GM11168 (cell line): Measurements from ENCODE around the gene FBXW11.
"Not testable (repeated sequence)": the region's sequence is repeated elsewhere in the genome, so short reads cannot be mapped to it uniquely, and the experiment has no call there.

Experiments
- in situ Hi-C: fragments of 300-500 bp; cut with MboI; formaldehyde crosslinking; loops from one replicate; pipeline ENCODE4 v1.12.0; 2022; ENCODE audit warnings: low sequenced_read_pairs; ENCODE audit not compliant: unreplicated experiment

Gene FBXW11

GRCh38 chr5:171989946-171990712 is 16.3 kb downstream of the FBXW11 start:
- in situ Hi-C loops = no loop called here

GRCh38 chr5:171989276-171989675 is 17.2 kb downstream of the FBXW11 start:
- in situ Hi-C loops = no loop called here

- in situ Hi-C loops = no loop called here
Measured at GRCh38 chr5:171986772-171987171, 19.7 kb downstream of the FBXW11 start.

GRCh38 chr5:171984748-171985419 is 21.6 kb downstream of the FBXW11 start:
- in situ Hi-C loops = no loop called here

DNA sequence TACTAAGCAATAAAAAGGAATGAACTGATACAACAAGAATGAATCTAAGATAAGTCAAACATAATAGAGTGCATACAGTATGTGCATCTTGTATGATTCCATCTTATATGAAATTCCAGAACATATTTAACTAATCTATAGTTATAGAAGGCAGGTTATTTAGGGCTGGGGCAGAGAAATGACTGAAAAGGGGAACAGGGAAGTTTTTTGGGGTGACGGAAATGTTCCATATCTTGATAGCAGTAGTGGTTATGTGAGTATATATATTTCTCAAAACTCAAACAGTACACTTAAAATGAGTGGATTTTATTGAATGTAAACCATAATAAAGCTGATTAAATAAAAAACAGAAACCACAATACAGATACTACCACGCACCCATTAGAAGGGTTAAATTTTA is 24.6 kb downstream of the FBXW11 start:
- in situ Hi-C loops = no loop called here

DNA sequence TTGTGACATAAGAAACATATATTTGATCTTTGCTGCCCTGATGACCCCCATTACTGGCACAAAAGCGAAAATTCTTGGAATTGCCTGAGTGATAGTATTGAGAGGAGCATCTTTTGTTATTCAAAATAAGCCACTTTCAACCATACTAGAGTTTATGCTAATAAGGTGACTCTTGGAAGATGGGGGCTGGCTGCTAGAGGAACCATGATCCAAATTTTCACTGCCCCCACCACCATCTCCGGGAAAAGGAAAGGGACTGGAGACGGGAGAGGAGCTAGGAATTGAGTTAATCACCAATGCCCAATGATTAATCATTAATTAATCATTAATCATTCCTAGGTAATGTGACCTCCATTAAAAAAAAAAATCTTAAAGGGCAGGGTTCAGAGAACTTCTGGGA is 25.6 kb downstream of the FBXW11 start:
- in situ Hi-C loops = no loop called here

GRCh38 chr5:171979606-171980005 is 26.8 kb downstream of the FBXW11 start:
- in situ Hi-C loops = no loop called here

DNA sequence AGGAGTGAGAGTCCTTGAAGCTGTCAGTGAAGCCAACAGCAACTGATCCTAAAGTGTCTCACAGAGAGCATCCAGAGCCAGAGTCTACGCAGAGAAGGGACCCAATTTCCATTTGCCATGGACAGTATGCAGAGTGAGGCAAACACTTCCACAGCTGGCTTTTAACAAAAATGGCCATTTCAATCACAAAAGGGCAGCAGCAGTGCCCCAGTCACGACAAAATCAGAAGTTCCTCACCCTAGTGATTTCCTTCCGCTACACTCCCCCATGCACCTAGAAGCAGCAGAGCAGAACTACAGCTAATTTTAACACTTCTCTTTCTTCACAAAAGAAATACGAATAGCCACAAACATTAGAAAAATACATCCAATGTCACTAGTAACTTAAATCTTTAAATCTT is 27.9 kb downstream of the FBXW11 start:
- in situ Hi-C loops = no loop called here

- in situ Hi-C loops = no loop called here
Measured at GRCh38 chr5:171978016-171978415, 28.4 kb downstream of the FBXW11 start.

DNA sequence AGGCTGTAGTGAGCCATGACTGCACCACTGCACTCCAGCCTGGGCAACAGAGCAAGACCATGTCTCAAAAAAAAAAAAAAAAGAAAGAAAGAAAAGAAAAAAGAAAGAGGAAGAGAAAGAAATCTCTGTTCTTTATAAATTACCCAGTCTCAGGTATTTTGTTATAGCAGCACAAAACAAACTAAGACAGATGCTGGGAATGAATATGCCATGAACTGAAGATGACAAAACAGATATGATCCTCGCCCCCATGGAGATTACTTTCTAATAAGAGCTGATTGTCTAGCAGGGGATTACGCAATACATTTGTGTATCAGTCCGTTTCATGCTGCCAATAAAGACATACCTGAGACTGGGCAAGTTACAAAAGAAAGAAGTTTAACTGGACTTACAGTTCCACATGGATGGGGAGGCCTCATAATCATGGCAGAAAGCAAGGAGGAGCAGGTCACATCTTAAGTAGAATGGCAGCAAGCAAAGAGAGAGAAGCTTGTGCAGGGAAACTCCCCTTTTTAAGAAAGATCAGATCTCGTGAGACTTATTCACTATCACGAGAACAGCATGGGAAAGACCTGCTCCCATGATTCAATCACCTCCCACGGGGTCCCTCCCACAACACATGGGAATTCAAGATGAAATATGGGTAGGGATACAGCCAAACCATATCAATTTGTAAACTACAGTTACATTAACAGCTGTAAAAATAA is 29.0 kb downstream of the FBXW11 start:
- in situ Hi-C loops = not testable (repeated sequence)

DNA sequence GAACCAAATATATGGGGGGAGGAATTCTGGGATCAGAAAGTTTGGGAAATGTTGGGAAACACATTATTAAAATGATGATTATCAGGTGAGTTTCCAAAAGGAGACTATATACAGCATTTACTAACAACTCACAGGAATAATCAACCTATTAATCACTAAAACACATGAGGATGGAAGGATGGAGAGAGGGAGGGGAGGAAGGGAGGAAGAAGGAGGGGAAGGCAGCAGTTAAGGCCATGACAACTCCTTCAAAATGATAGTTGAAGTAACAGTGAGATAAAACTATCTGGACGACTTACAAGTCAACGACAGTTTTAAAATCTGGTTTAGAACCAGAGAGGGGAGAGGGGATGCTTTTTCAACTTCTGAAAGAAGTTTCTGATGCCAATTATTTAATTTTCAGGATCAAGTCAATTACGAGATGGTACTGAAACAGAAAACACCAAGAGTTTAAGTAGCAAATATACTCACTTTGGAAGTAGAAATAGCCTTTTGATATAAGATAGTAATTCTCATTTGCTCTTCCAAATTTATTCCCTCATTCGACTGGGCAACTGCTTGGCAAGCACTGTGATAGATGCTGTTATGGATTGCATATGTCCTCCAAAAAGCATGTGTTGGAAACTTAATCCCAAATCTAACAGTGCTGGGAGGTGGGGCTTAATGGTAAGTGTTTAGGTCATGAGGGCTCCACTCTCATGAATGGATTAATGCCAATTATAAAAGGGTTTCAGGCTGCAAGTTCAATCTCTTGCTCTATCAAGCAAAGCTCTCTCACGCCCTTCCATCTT is 30.4 kb downstream of the FBXW11 start:
- in situ Hi-C loops = no loop called here

- in situ Hi-C loops = no loop called here
Measured at GRCh38 chr5:171975262-171975876, 31.1 kb downstream of the FBXW11 start.

DNA sequence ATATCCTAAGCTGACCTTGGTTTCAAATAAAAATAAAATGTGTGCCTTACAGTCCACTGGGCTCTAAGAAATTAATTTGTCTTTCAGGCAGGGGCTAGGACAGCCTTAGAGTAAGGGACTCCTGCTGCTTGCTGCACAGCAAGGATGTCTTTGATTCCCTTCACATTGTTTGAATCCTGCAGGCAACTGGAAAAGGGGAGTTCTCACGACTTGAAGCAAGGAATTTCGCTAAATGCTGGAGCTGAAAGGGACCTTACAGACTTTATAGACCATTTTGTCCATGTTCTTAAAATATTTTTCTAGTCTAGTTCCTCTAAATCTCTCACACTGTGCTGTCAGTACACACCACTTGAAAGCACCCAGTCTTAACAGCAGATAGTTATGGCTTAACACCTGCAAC is 35.6 kb downstream of the FBXW11 start:
- in situ Hi-C loops = no loop called here

DNA sequence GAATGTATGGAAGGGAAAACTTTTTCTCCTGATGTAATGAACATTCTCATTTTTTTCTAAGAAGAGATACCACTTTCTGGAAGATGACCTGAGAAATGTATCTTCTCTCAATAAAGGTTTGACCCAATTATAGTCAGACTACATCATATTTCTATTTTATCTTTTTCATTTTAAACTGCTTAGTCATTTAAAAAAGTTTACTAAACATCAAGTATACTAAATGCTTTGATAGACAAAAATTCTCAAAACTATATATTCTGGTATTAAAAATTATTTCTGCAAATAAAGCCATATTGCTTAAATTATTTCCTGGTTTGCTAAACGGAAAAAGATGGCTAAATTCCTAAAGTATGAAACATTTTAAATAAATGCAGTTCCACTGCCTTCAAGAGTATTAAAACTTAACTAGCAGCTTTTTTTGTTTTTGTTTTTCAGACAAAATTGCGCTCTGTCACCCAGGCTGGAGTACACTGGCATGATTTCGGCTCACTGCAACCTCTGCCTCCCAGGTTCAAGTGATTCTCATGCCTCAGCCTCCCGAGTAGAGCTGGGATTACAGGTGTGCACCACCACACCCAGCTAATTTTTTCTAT is 37.1 kb downstream of the FBXW11 start:
- in situ Hi-C loops = no loop called here

DNA sequence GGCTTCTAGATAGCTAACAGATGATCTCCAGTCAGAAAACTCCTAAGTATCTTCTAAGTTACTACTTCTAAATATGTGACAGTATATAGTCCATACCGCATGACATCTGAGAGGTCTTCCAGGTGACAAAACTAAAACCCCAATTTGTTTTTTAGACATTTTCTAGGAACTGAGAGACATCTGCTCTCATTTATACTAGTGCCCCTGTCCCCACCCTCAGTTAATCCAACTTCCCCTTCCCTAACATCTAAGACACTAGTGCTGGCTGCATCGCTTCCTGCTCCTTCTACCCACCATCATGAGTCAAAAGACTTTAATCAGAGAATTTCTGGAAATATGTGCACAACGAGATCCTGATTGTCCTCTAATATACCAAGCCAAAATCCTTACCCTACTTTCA is 37.9 kb downstream of the FBXW11 start:
- in situ Hi-C loops = no loop called here

GRCh38 chr5:171966964-171967363 is 39.5 kb downstream of the FBXW11 start:
- in situ Hi-C loops = no loop called here

DNA sequence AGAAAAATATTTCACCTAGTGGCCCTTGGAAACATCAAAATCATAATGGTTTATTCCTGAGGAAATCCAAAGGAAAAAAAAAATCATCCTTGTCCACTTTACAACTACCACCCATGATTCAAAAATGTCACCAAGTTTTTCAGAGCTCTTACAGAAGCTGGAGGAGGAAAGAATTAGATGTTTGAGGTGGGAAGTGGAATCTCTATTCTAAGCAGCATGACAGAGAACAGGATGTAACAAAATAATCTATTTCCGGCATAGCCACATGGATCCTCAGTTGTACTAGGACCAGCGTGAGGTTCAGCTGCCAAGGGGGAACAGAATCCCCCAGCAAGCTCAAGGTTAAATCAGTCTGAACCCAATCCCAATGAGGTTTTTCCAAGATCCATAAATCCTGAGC is 40.2 kb downstream of the FBXW11 start:
- in situ Hi-C loops = no loop called here

DNA sequence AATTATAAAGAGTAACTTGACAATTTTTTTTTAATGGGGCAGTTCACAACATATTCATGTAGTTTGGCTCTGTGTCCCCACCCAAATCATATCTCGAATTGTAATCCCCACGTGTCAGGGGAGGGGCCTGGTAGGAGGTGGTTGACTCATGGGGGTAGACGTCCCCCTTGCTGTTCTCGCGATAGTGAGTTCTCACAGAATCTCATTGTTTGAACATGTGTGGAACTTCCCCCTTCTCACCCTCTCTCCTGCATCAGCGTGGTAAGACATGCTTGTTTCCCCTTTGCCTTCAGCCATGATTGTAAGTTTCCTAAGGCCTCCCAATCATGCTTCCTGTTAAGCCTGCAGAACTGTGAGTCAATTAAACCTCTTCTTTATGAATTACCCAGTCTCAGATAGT is 40.7 kb downstream of the FBXW11 start:
- in situ Hi-C loops = no loop called here

- in situ Hi-C loops = no loop called here
Measured at GRCh38 chr5:171963416-171963815, 43.0 kb downstream of the FBXW11 start.

DNA sequence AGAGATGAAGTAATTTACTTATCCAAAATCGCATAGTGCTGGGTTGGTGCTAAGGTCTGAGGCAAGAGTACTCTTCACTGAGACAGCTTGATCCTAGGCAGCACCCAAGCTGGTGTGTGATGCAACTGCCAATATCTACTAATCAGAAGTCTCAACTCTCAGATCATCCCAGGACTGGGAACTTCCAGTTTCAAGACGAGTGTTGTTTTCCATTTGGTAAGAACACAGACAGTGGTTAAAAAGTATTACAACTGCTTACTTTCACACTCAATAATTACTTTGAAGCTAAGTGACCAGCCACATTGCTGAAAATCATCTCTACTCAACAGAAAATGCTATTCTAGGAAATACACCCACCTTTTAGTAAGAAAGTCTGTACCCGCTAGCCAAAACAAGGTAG is 45.3 kb downstream of the FBXW11 start:
- in situ Hi-C loops = no loop called here
